Measurements from ENCODE around the gene CEACAM7. TPM values are rescaled to one million over a fixed set of nuclear protein-coding genes. Genes with fewer than 3 reads are reported as not detected.

Gene CEACAM7
- total RNA-seq, 1 experiment from 2014 or later = not detected

DNA sequence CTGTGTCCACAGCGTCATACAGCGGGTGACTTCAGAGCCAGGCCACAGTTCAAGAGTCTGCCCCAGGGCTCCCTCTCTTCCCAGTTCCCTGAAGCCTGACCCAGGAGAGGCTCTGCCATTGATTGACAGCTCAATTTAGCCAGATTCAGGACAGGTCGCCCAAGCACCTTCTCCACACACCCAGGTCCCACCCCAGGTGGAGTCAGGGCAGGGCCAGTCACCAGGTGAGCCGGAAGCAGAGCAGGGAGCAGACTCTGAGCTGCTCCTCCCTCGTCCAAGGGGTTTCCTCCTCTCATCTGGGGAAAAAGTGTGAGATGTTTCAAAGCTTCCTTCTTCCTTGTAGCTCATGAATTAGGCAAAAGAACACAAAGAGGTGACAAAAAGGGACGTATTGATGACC lies 5.6 kb downstream of the CEACAM7 start:
- no peaks in the 10 kb centered on the region for H3K9me3 ChIP-seq (ENCODE audit: insufficient read depth, low read depth)
- BruUV-seq (replicated peaks) = no TSS peak
- no peaks in the 10 kb centered on the region for H3K36me3 ChIP-seq (ENCODE audit: low read depth)
- H3K4me1 ChIP-seq (replicated peaks; ENCODE audit: insufficient read depth) = no peaks in the 10 kb centered on the region
- TF ChIP-seq, protein P1, sequence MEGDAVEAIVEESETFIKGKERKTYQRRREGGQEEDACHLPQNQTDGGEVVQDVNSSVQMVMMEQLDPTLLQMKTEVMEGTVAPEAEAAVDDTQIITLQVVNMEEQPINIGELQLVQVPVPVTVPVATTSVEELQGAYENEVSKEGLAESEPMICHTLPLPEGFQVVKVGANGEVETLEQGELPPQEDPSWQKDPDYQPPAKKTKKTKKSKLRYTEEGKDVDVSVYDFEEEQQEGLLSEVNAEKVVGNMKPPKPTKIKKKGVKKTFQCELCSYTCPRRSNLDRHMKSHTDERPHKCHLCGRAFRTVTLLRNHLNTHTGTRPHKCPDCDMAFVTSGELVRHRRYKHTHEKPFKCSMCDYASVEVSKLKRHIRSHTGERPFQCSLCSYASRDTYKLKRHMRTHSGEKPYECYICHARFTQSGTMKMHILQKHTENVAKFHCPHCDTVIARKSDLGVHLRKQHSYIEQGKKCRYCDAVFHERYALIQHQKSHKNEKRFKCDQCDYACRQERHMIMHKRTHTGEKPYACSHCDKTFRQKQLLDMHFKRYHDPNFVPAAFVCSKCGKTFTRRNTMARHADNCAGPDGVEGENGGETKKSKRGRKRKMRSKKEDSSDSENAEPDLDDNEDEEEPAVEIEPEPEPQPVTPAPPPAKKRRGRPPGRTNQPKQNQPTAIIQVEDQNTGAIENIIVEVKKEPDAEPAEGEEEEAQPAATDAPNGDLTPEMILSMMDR (conservative IDR thresholded peaks at IDR 0.05) = no peak
- no peak for TF ChIP-seq EZH2 (IDR thresholded peaks at IDR 0.05; ENCODE audit: low read depth)
- H3K4me3 ChIP-seq = no peak overlapping the region
- H3F3A ChIP-seq (ENCODE audit: insufficient read depth, low read depth) = no peaks in the 10 kb centered on the region
- H3K27ac ChIP-seq = no peak overlapping the region
- no peaks in the 10 kb centered on the region for H3K9me2 ChIP-seq (ENCODE audit: insufficient read depth)
- H3K4me2 ChIP-seq = no peak overlapping the region
- intact Hi-C loops (cut with micrococcal nuclease; ENCODE audit: unreplicated experiment) = no loop called here
- CTCF ChIA-PET = no interaction called here
- no peaks in the 10 kb centered on the region for H4K20me1 ChIP-seq (ENCODE audit: insufficient read depth)
- peaks cover 81% of the 10 kb centered on the region for H3K27me3 ChIP-seq (ENCODE audit: insufficient read depth, low read depth)
- H3K79me2 ChIP-seq (ENCODE audit: low read depth) = no peaks in the 10 kb centered on the region
- no peak overlapping the region for H2AFZ ChIP-seq
- POLR2A ChIA-PET (ENCODE audit: unreplicated experiment) = no interaction called here
- DNase-seq = no peak

DNA sequence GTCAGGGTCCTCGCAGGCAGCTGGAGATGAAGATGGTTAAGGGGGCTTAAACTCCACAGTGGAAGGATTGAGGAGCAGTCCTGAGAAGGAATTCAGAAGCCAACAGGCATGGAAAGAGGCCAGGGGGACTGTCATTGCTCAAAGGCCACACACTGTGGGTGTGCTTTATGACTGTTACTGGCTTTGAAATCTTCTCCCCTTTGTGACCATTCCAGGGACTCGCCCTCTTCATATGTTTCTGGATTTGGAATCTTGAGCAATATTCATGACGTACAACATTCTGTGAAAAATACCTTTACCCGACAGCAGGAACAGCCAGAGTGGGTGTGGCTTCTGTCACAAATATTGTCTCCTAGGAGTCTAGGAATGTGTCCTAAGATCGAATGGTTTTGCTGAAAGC lies 16.6 kb downstream of the CEACAM7 start:
- no peaks in the 10 kb centered on the region for H3K36me3 ChIP-seq (ENCODE audit: low read depth)
- intact Hi-C loops (cut with micrococcal nuclease; ENCODE audit: unreplicated experiment) = no loop called here
- no peaks in the 10 kb centered on the region for H3K79me2 ChIP-seq (ENCODE audit: low read depth)
- no peak overlapping the region for H3K4me3 ChIP-seq
- ChIA-PET CTCF (interaction anchor here (0.6 kb wide), 1 partner anchor 304 kb away, joined by 4 read pairs; no protein-coding TSS in a partner anchor), POLR2A (ENCODE audit: unreplicated experiment) (no interaction called here)
- no peaks in the 10 kb centered on the region for H3K9me2 ChIP-seq (ENCODE audit: insufficient read depth)
- H4K20me1 ChIP-seq (ENCODE audit: insufficient read depth) = no peaks in the 10 kb centered on the region
- H3K9me3 ChIP-seq (ENCODE audit: insufficient read depth, low read depth) = peaks cover 7% of the 10 kb centered on the region; the same call in 1 of the 2 replicates
- no peak overlapping the region for H2AFZ ChIP-seq
- no peak for DNase-seq
- H3F3A ChIP-seq (ENCODE audit: insufficient read depth, low read depth) = no peaks in the 10 kb centered on the region
- no peak overlapping the region for H3K27ac ChIP-seq
- BruUV-seq (replicated peaks) = no TSS peak
- H3K4me2 ChIP-seq = no peak overlapping the region
- peaks cover 54% of the 10 kb centered on the region for H3K27me3 ChIP-seq (ENCODE audit: insufficient read depth, low read depth)
- no peaks in the 10 kb centered on the region for H3K4me1 ChIP-seq (replicated peaks; ENCODE audit: insufficient read depth)
- no peak for TF ChIP-seq EZH2 (IDR thresholded peaks at IDR 0.05; ENCODE audit: low read depth)

DNA sequence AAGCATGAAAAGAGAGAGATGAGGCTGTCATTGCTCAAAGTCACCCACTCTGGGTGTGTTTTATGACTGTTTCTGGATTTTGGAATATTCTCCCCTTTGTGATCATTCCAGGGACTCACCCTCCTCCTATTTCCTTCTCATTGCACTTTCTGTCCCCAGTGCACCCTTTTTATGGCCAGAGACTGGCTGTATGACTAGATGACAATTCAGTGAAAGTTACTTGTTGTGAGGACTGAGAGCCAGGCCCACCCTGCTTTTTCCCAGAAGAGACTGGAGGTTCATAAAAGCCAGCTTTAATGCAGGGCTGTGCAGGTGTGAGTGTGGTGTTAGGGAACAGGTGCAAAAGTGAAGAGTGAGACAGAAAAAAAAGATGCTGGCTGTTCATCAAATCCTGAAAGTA lies 17.3 kb downstream of the CEACAM7 start:
- peaks cover 12% of the 10 kb centered on the region; the same call in 1 of the 2 replicates for H3K9me3 ChIP-seq (ENCODE audit: insufficient read depth, low read depth)
- TF ChIP-seq EZH2 (IDR thresholded peaks at IDR 0.05; ENCODE audit: low read depth) = no peak
- TF ChIP-seq, protein P1 (conservative IDR thresholded peaks at IDR 0.05) = no peak
- H3K4me3 ChIP-seq = no peak overlapping the region
- no peaks in the 10 kb centered on the region for H3F3A ChIP-seq (ENCODE audit: insufficient read depth, low read depth)
- H3K36me3 ChIP-seq (ENCODE audit: low read depth) = no peaks in the 10 kb centered on the region
- DNase-seq = no peak
- H3K27me3 ChIP-seq (ENCODE audit: insufficient read depth, low read depth) = peaks cover 47% of the 10 kb centered on the region
- no TSS peak for BruUV-seq (replicated peaks)
- no peak overlapping the region for H3K27ac ChIP-seq
- no peaks in the 10 kb centered on the region for H3K9me2 ChIP-seq (ENCODE audit: insufficient read depth)
- ChIA-PET CTCF (interaction anchor here (0.6 kb wide), 1 partner anchor 304 kb away, joined by 4 read pairs; no protein-coding TSS in a partner anchor), POLR2A (ENCODE audit: unreplicated experiment) (no interaction called here)
- no peaks in the 10 kb centered on the region for H3K79me2 ChIP-seq (ENCODE audit: low read depth)
- intact Hi-C loops (cut with micrococcal nuclease; ENCODE audit: unreplicated experiment) = no loop called here
- H4K20me1 ChIP-seq (ENCODE audit: insufficient read depth) = no peaks in the 10 kb centered on the region
- no peak overlapping the region for H2AFZ ChIP-seq
- no peak overlapping the region for H3K4me2 ChIP-seq
- no peaks in the 10 kb centered on the region for H3K4me1 ChIP-seq (replicated peaks; ENCODE audit: insufficient read depth)

DNA sequence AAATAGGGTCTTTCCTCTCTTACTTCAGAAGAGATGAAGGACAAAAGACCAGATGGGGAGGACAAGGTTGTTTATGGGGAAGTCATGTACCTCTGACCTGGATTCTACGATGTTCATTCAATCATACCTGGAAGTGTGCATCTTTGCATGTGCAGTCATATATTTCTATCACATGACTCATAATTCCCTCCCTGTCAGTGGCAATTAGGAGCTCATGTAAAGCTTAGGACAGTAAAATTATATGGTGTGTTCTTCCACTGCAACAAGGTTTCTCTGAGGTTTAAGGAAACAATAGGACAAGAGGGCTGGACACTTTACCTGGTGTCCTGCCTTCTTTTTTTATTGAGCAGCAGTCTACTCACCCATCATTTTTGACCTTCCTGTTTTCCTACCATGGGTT lies 19.8 kb downstream of the CEACAM7 start:
- Histone ChIP-seq H3K9me2 (ENCODE audit: insufficient read depth) (no peaks in the 10 kb centered on the region), H3K27me3 (ENCODE audit: insufficient read depth, low read depth) (peaks cover 26% of the 10 kb centered on the region), H3K4me3 (no peak overlapping the region), H3K36me3 (ENCODE audit: low read depth) (no peaks in the 10 kb centered on the region), H3K9me3 (ENCODE audit: insufficient read depth, low read depth) (peaks cover 13% of the 10 kb centered on the region; the same call in 1 of the 2 replicates), H2AFZ (no peak overlapping the region), H3K4me1 (replicated peaks; ENCODE audit: insufficient read depth) (no peaks in the 10 kb centered on the region), H3F3A (ENCODE audit: insufficient read depth, low read depth) (no peaks in the 10 kb centered on the region), H3K27ac (no peak overlapping the region), H4K20me1 (ENCODE audit: insufficient read depth) (no peaks in the 10 kb centered on the region), H3K79me2 (ENCODE audit: low read depth) (no peaks in the 10 kb centered on the region), H3K4me2 (no peak overlapping the region)
- intact Hi-C loops (cut with micrococcal nuclease; ENCODE audit: unreplicated experiment) = no loop called here
- BruUV-seq (replicated peaks) = no TSS peak
- ChIA-PET POLR2A (ENCODE audit: unreplicated experiment) (no interaction called here), CTCF (no interaction called here)
- no peak for DNase-seq
- TF ChIP-seq, protein P1 (conservative IDR thresholded peaks at IDR 0.05) = no peak
- no peak for TF ChIP-seq EZH2 (IDR thresholded peaks at IDR 0.05; ENCODE audit: low read depth)
